ENCODE data around the gene XRCC3.

The XRCC3 gene

DNA sequence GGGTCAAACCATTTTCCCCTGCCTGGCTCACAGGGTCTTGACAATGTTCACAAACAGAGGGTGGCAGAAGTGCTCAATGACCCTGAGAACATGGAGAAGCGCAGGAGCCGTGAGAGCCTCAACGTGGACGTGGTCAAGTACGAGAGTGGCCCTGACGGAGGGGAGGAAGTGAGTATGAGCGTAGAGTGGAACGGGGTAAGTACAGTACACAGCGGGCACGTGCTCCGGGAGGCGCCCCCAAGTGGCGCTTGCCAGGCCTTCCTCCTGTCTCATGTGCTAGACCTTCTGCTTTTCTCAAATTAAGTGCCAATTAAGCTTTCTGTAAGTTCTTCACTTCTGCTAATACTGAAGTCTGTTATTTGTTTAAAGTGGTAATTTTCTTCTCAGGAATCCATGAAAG is 35.9 kb downstream of the XRCC3 start:
- TF ChIP-seq ZNF274 (IDR thresholded peaks at IDR 0.05; ENCODE audit: low read depth, low read length), result no peak
- H3K4me3 ChIP-seq (ENCODE audit: low read length), result no peak overlapping the region

DNA sequence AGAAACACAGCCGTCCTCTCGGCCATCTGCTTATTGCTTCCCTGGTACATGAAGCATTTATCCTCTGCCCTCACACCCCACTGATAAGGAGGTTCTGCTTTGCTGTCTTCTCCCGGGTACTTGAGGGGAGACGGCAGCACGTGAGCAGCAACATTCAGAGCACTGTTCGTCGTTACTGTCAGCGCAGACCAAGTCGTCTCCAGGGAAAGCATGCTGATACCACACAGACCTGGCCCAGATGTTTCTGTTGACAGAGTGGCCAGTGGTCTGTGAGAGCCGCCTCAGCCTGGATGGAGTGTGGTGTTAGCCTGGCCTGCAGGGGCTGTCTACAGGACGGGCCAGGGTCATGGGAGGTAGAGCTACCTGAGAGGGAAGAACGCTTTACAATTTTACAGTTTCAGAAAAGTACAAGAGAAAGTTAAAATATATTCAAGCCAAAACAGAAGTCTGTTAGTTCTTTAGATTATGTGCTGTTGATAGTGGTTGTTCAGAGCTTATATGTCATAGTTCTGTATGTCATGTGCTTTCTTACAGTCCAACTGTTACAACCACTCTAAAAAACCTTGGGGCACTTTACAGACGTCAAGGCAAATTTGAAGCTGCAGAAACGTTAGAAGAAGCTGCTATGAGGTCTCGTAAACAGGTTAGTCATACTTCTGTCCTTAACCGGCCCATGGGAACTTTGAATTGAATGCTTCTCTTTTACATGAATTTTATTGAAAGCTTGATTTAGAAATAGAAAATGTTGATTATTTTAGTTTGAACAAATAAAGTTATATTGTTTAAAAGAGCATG is 38.2 kb downstream of the XRCC3 start:
- no peak overlapping the region for H3K4me3 ChIP-seq (ENCODE audit: low read length)
- no peak for TF ChIP-seq ZNF274 (IDR thresholded peaks at IDR 0.05; ENCODE audit: low read depth, low read length)

- no peak overlapping the region for H3K4me3 ChIP-seq (ENCODE audit: low read length)
- TF ChIP-seq ZNF274 (IDR thresholded peaks at IDR 0.05; ENCODE audit: low read depth, low read length), result no peak
Measured at GRCh38 chr14:103675957-103676356, 39.3 kb downstream of the XRCC3 start.

DNA sequence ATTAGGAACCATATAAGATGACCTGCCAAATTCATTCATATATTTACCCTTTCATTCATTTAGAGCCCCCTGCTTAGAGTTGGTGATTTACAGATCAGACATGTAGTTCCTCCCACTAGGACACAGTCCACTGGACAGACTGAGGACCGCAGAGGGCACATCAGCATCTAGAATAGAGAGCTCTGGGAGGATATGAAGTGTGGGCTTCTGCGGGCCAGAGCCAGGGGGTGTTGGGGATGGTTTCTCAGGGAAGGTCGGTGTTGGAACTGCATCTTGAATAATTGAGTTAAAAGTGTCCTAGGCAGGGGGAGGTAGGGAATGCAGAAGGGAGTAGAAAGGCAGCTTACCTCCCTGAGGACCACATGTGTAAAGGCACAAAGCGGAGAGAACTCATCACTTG is 43.3 kb downstream of the XRCC3 start:
- no peak for TF ChIP-seq ZNF274 (IDR thresholded peaks at IDR 0.05; ENCODE audit: low read depth, low read length)
- H3K4me3 ChIP-seq (ENCODE audit: low read length), result no peak overlapping the region

DNA sequence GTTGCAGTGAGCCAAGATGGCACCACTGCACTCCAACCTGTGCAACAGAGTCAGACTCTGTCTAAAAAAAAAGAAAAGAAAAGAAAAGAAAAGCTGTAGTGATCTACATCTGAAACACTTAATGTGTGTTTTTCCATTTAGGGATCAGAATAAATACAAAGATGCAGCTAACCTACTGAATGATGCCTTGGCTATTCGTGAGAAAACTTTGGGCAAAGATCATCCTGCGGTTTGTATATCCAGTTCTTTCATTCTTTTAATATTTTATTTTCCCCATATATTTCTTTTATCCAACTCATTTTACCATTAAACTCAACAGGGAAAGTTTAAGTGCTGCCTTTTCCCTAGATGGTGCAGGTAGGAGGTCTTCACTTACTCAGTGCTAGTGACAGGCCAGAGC is 45.9 kb downstream of the XRCC3 start:
- TF ChIP-seq ZNF274 (IDR thresholded peaks at IDR 0.05; ENCODE audit: low read depth, low read length), result no peak
- H3K4me3 ChIP-seq (ENCODE audit: low read length), result no peak overlapping the region

- no peak overlapping the region for H3K4me3 ChIP-seq (ENCODE audit: low read length)
- TF ChIP-seq ZNF274 (IDR thresholded peaks at IDR 0.05; ENCODE audit: low read depth, low read length), result no peak
Measured at GRCh38 chr14:103668117-103668516, 47.1 kb downstream of the XRCC3 start.

DNA sequence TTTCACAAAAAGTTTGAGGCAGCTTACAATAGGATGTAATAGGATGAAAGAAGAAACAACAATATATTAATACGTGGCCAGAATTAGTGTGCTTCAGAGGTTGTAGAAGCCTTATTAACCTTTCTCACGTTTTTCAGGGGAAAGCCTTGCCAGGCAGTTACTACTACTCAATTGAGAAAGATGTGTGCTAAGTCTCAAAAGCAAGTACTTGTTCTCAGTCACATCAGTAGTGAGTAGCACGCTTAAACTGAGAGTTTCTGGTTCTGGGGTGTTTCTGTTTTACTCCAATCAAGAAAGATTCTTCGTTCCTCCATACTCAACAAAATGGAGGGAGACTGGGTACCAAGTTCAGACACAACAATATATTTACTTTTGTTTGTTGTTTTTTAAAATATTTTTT is 47.6 kb downstream of the XRCC3 start:
- no peak overlapping the region for H3K4me3 ChIP-seq (ENCODE audit: low read length)
- no peak for TF ChIP-seq ZNF274 (IDR thresholded peaks at IDR 0.05; ENCODE audit: low read depth, low read length)

DNA sequence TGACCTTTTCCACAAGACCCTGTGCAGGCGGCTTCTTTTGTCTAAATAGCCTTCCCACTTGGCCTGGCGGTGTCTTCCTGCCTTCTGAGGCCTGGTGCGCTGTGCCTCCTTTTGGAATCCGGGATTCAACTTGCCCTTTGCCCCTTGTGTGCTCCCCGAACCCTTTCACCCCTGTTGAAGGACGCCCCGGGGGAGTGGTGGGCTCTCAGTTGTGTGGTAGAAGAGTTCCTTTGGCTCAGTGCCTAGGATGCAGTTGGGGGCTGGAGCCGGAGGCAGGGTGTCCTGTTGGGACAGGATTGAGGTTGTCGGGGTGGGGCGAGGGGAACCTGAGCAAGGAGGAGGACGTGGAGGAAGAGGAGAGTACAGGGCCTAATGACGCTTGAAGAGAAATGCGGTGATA is 51.7 kb downstream of the XRCC3 start:
- no peak for TF ChIP-seq ZNF274 (IDR thresholded peaks at IDR 0.05; ENCODE audit: low read depth, low read length)
- no peak overlapping the region for H3K4me3 ChIP-seq (ENCODE audit: low read length)

DNA sequence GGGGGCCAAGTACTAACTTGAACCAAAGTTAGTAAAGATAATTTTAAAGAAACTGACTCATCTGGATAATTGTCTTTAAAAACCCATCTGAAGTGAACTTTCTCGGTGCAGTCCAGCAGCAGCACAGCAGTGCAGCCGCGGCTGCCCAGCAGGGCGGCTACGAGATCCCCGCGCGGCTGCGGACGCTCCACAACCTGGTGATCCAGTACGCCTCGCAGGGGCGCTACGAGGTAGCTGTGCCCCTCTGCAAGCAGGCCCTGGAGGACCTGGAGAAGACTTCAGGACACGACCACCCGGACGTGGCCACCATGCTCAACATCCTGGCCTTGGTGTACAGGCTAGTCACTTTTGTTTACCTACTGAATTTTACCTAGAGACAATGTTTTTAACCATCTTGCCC is 52.7 kb downstream of the XRCC3 start:
- no peak overlapping the region for H3K4me3 ChIP-seq (ENCODE audit: low read length)
- TF ChIP-seq ZNF274 (IDR thresholded peaks at IDR 0.05; ENCODE audit: low read depth, low read length), result no peak

- TF ChIP-seq ZNF274 (IDR thresholded peaks at IDR 0.05; ENCODE audit: low read depth, low read length), result no peak
- H3K4me3 ChIP-seq (ENCODE audit: low read length), result no peak overlapping the region
Measured at GRCh38 chr14:103662029-103662428, 53.2 kb downstream of the XRCC3 start.

- no peak for TF ChIP-seq ZNF274 (IDR thresholded peaks at IDR 0.05; ENCODE audit: low read depth, low read length)
- H3K4me3 ChIP-seq (ENCODE audit: low read length), result no peak overlapping the region
Measured at GRCh38 chr14:103659631-103660030, 55.6 kb downstream of the XRCC3 start.

DNA sequence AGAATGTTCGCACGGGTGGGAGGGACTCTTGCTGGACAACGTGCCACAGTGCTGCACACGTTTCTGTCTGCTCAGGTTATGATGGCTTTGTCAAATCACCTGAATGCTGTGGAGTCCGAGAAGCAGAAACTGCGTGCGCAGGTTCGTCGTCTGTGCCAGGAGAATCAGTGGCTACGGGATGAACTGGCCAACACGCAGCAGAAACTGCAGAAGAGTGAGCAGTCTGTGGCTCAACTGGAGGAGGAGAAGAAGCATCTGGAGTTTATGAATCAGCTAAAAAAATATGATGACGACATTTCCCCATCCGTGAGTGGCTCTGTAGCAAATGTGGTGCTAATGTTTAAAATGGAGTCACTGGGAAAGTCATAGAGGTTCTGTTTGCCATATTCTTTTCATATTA is 57.8 kb downstream of the XRCC3 start:
- no peak overlapping the region for H3K4me3 ChIP-seq (ENCODE audit: low read length)
- no peak for TF ChIP-seq ZNF274 (IDR thresholded peaks at IDR 0.05; ENCODE audit: low read depth, low read length)

- no peak for TF ChIP-seq ZNF274 (IDR thresholded peaks at IDR 0.05; ENCODE audit: low read depth, low read length)
- no peak overlapping the region for H3K4me3 ChIP-seq (ENCODE audit: low read length)
Measured at GRCh38 chr14:103656756-103657133, 58.5 kb downstream of the XRCC3 start.

DNA sequence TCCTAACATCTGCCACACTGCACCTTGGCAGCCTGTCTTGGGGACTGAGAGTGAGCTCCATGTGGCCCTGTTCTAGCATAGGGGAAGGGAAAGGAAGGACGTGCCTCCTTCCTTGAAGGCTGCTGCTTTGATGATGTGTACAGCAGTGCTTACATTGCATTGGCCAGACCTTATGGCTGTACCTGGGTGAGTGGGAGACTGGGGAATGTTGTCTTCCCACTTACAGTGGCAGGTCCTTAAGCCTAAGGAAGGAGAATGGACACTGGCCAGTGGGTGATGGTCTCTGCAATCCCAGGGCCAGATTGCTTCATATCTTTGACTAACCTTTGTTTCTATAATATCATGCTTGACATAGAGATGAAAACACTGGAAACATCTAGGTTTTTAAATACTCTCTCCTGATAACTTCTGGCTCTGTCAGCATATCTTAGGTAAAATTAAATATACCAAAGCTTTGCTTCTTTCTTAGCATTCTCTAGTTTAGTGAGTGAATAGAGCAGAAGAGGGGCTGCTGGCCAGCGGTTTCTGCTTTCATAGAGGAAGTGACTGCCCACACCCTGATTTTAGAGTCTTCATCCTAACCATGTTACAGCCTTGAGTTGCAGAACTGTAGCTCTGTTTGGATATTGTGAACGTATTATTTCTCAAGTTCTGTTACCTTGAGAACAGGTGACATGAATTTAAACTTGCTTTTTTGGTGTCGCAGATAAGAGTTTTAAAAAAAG is 59.1 kb downstream of the XRCC3 start:
- no peak overlapping the region for H3K4me3 ChIP-seq (ENCODE audit: low read length)
- no peak for TF ChIP-seq ZNF274 (IDR thresholded peaks at IDR 0.05; ENCODE audit: low read depth, low read length)

DNA sequence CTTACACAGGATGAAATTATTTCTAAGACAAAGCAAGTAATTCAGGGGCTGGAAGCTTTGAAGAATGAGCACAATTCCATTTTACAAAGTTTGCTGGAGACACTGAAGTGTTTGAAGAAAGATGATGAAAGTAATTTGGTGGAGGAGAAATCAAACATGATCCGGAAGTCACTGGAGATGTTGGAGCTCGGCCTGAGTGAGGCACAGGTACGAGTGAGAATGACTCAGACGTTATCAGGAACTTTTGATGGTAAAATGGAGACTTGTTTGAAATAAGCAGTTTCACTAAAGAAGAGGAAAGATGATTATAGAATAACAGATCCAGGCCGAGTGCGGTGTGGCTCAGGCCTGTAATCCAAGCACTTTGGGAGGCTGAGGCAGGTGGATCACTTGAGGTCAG is 60.6 kb downstream of the XRCC3 start:
- H3K4me3 ChIP-seq (ENCODE audit: low read length), result no peak overlapping the region
- TF ChIP-seq ZNF274 (IDR thresholded peaks at IDR 0.05; ENCODE audit: low read depth, low read length), result no peak

Data from GM08714 (cell line).